Measurements from ENCODE around the gene METAP2. TPM values are rescaled to one million over a fixed set of nuclear protein-coding genes. Genes with fewer than 3 reads are reported as not detected.

Gene METAP2
- total and polyA plus RNA-seq, 2 experiments from 2014 or later: 111 to 159 TPM

GRCh38 chr12:95492462-95492861 lies 18.5 kb downstream of the METAP2 start:
- Mint-ChIP-seq H3K36me3 (ENCODE audit: low read depth) (peaks cover 61% of the 10 kb centered on the region), H3K4me3 (no peak overlapping the region), H3K27me3 (ENCODE audit: insufficient read depth, low read depth, poor library complexity) (peaks cover 2% of the 10 kb centered on the region), H3K9me3 (no peaks in the 10 kb centered on the region), H3K4me1 (no peaks in the 10 kb centered on the region), H3K27ac (no peak overlapping the region)
- peaks cover 43% of the 10 kb centered on the region for H3K36me3 ChIP-seq (ENCODE audit: insufficient read depth)
- H3K4me1 ChIP-seq (ENCODE audit: insufficient read depth): no peaks in the 10 kb centered on the region
- ATAC-seq (no peak), DNase-seq (ENCODE audit: low spot score) (no peak)
- H3K4me2 ChIP-seq: no peak overlapping the region
- no peaks in the 10 kb centered on the region for H3K27me3 ChIP-seq (ENCODE audit: insufficient read depth)
- H3K27ac ChIP-seq (ENCODE audit: low read depth): no peak overlapping the region
- TF ChIP-seq JUNB (IDR thresholded peaks at IDR 0.05; ENCODE audit: unreplicated experiment) (no peak), POLR2AphosphoS5 (IDR thresholded peaks at IDR 0.05; ENCODE audit: low read depth) (no peak), EZH2phosphoT487 (IDR thresholded peaks at IDR 0.05; ENCODE audit: unreplicated experiment) (no peak), CREB1 (CRISPR knock-in tag; IDR thresholded peaks at IDR 0.05; ENCODE audit: low read depth) (no peak), STAT1 (IDR thresholded peaks at IDR 0.05; ENCODE audit: unreplicated experiment) (no peak), NANOG (IDR thresholded peaks at IDR 0.05; ENCODE audit: borderline replicate concordance) (no peak), ZNF331 (CRISPR knock-in tag; IDR thresholded peaks at IDR 0.05; ENCODE audit: low read depth) (no peak), ZNF114 (CRISPR knock-in tag; IDR thresholded peaks at IDR 0.05) (no peak)
- TF ChIP-seq, protein P1, sequence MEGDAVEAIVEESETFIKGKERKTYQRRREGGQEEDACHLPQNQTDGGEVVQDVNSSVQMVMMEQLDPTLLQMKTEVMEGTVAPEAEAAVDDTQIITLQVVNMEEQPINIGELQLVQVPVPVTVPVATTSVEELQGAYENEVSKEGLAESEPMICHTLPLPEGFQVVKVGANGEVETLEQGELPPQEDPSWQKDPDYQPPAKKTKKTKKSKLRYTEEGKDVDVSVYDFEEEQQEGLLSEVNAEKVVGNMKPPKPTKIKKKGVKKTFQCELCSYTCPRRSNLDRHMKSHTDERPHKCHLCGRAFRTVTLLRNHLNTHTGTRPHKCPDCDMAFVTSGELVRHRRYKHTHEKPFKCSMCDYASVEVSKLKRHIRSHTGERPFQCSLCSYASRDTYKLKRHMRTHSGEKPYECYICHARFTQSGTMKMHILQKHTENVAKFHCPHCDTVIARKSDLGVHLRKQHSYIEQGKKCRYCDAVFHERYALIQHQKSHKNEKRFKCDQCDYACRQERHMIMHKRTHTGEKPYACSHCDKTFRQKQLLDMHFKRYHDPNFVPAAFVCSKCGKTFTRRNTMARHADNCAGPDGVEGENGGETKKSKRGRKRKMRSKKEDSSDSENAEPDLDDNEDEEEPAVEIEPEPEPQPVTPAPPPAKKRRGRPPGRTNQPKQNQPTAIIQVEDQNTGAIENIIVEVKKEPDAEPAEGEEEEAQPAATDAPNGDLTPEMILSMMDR (conservative IDR thresholded peaks at IDR 0.05; ENCODE audit: low read depth in 2 of 2): no peak
- TF ChIP-seq, protein P2, sequence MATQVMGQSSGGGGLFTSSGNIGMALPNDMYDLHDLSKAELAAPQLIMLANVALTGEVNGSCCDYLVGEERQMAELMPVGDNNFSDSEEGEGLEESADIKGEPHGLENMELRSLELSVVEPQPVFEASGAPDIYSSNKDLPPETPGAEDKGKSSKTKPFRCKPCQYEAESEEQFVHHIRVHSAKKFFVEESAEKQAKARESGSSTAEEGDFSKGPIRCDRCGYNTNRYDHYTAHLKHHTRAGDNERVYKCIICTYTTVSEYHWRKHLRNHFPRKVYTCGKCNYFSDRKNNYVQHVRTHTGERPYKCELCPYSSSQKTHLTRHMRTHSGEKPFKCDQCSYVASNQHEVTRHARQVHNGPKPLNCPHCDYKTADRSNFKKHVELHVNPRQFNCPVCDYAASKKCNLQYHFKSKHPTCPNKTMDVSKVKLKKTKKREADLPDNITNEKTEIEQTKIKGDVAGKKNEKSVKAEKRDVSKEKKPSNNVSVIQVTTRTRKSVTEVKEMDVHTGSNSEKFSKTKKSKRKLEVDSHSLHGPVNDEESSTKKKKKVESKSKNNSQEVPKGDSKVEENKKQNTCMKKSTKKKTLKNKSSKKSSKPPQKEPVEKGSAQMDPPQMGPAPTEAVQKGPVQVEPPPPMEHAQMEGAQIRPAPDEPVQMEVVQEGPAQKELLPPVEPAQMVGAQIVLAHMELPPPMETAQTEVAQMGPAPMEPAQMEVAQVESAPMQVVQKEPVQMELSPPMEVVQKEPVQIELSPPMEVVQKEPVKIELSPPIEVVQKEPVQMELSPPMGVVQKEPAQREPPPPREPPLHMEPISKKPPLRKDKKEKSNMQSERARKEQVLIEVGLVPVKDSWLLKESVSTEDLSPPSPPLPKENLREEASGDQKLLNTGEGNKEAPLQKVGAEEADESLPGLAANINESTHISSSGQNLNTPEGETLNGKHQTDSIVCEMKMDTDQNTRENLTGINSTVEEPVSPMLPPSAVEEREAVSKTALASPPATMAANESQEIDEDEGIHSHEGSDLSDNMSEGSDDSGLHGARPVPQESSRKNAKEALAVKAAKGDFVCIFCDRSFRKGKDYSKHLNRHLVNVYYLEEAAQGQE (IDR thresholded peaks at IDR 0.05; ENCODE audit: unreplicated experiment): no peak
- TF ChIP-seq, protein P3, sequence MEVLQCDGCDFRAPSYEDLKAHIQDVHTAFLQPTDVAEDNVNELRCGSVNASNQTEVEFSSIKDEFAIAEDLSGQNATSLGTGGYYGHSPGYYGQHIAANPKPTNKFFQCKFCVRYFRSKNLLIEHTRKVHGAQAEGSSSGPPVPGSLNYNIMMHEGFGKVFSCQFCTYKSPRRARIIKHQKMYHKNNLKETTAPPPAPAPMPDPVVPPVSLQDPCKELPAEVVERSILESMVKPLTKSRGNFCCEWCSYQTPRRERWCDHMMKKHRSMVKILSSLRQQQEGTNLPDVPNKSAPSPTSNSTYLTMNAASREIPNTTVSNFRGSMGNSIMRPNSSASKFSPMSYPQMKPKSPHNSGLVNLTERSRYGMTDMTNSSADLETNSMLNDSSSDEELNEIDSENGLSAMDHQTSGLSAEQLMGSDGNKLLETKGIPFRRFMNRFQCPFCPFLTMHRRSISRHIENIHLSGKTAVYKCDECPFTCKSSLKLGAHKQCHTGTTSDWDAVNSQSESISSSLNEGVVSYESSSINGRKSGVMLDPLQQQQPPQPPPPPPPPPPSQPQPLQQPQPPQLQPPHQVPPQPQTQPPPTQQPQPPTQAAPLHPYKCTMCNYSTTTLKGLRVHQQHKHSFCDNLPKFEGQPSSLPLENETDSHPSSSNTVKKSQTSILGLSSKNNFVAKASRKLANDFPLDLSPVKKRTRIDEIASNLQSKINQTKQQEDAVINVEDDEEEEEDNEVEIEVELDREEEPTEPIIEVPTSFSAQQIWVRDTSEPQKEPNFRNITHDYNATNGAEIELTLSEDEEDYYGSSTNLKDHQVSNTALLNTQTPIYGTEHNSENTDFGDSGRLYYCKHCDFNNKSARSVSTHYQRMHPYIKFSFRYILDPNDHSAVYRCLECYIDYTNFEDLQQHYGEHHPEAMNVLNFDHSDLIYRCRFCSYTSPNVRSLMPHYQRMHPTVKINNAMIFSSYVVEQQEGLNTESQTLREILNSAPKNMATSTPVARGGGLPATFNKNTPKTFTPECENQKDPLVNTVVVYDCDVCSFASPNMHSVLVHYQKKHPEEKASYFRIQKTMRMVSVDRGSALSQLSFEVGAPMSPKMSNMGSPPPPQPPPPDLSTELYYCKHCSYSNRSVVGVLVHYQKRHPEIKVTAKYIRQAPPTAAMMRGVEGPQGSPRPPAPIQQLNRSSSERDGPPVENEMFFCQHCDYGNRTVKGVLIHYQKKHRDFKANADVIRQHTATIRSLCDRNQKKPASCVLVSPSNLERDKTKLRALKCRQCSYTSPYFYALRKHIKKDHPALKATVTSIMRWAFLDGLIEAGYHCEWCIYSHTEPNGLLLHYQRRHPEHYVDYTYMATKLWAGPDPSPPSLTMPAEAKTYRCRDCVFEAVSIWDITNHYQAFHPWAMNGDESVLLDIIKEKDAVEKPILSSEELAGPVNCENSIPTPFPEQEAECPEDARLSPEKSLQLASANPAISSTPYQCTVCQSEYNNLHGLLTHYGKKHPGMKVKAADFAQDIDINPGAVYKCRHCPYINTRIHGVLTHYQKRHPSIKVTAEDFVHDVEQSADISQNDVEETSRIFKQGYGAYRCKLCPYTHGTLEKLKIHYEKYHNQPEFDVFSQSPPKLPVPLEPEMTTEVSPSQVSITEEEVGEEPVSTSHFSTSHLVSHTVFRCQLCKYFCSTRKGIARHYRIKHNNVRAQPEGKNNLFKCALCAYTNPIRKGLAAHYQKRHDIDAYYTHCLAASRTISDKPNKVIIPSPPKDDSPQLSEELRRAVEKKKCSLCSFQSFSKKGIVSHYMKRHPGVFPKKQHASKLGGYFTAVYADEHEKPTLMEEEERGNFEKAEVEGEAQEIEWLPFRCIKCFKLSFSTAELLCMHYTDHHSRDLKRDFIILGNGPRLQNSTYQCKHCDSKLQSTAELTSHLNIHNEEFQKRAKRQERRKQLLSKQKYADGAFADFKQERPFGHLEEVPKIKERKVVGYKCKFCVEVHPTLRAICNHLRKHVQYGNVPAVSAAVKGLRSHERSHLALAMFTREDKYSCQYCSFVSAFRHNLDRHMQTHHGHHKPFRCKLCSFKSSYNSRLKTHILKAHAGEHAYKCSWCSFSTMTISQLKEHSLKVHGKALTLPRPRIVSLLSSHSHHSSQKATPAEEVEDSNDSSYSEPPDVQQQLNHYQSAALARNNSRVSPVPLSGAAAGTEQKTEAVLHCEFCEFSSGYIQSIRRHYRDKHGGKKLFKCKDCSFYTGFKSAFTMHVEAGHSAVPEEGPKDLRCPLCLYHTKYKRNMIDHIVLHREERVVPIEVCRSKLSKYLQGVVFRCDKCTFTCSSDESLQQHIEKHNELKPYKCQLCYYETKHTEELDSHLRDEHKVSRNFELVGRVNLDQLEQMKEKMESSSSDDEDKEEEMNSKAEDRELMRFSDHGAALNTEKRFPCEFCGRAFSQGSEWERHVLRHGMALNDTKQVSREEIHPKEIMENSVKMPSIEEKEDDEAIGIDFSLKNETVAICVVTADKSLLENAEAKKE (CRISPR knock-in tag; IDR thresholded peaks at IDR 0.05): no peak
- no peak overlapping the region for H3K4me3 ChIP-seq
- no peaks in the 10 kb centered on the region for H3K9me2 ChIP-seq (ENCODE audit: insufficient read depth)
- H3F3A ChIP-seq (replicated peaks; ENCODE audit: low read depth): no peaks in the 10 kb centered on the region
- peaks cover 4% of the 10 kb centered on the region; the same call in 1 of the 2 replicates for H4K20me1 ChIP-seq (replicated peaks; ENCODE audit: insufficient read depth)
- no peak overlapping the region for H2AFZ ChIP-seq
- peaks cover 36% of the 10 kb centered on the region for H3K79me2 ChIP-seq (replicated peaks; ENCODE audit: insufficient read depth)

Measured in GM23338 (cell line).